Neural progenitor cell (in vitro differentiated cells): Measurements from ENCODE around the gene THAP4. TPM values are rescaled to one million over a fixed set of nuclear protein-coding genes. Genes with fewer than 3 reads are reported as not detected.

Experiments
- DNase-seq: peaks from one replicate; pipeline ENCODE4 v3.0.0-alpha.2; 2016; ENCODE audit warnings: low spot score
- H2AFZ ChIP-seq: fragments of 200-600 bp; sonication (generic); replicated peaks from 2 replicates; pipeline ENCODE4 v1.6.1; 2016; ENCODE audit warnings: antibody characterized with exemption
- H3F3A ChIP-seq: fragments of 200-600 bp; sonication (generic); 2 replicates; pipeline ENCODE4 v1.6.1; 2016; ENCODE audit warnings: antibody characterized with exemption, low read depth
- H3K27ac ChIP-seq: fragments of 200-600 bp; sonication (generic); 2 replicates; pipeline ENCODE4 v1.5.1; 2016; ENCODE audit warnings: mild to moderate bottlenecking
- H3K27me3 ChIP-seq: fragments of 200-600 bp; sonication (generic); 2 replicates; pipeline ENCODE4 v1.6.1; 2016; ENCODE audit warnings: mild to moderate bottlenecking, moderate library complexity
- H3K36me3 ChIP-seq: fragments of 200-600 bp; sonication (generic); 2 replicates; pipeline ENCODE4 v1.5.1; 2016
- H3K4me1 ChIP-seq: fragments of 200-600 bp; sonication (generic); 2 replicates; pipeline ENCODE4 v1.6.1; 2016; ENCODE audit warnings: mixed run types
- H3K4me2 ChIP-seq: fragments of 200-600 bp; sonication (generic); 2 replicates; pipeline ENCODE4 v1.6.1; 2016
- H3K4me3 ChIP-seq: fragments of 200-600 bp; sonication (generic); 2 replicates; pipeline ENCODE4 v1.5.1; 2016
- H3K79me2 ChIP-seq: fragments of 200-600 bp; sonication (generic); 2 replicates; pipeline ENCODE4 v1.6.1; 2016; ENCODE audit warnings: low read depth
- H3K9ac ChIP-seq: fragments of 200-600 bp; sonication (generic); 2 replicates; pipeline ENCODE4 v1.6.1; 2016
- H3K9me3 ChIP-seq: fragments of 200-600 bp; sonication (generic); 2 replicates; pipeline ENCODE4 v1.5.1; 2016; ENCODE audit warnings: low read depth
- H4K20me1 ChIP-seq: fragments of 200-600 bp; sonication (generic); 2 replicates; pipeline ENCODE4 v1.6.1; 2016; ENCODE audit warnings: low read depth
- H3K27ac Mint-ChIP-seq: 3 replicates; pipeline ENCODE4 v1.8.0; 2021; ENCODE audit warnings: mixed read lengths
- H3K27me3 Mint-ChIP-seq: 2 replicates; pipeline ENCODE4 v1.8.0; 2022; ENCODE audit warnings: low read depth, mild to moderate bottlenecking, inconsistent platforms, moderate library complexity, mixed read lengths; ENCODE audit not compliant: insufficient read depth
- H3K36me3 Mint-ChIP-seq: 3 replicates; pipeline ENCODE4 v1.8.0; 2021; ENCODE audit warnings: mixed read lengths
- H3K4me1 Mint-ChIP-seq: 3 replicates; pipeline ENCODE4 v1.8.0; 2021; ENCODE audit warnings: mixed read lengths
- H3K4me3 Mint-ChIP-seq: 3 replicates; pipeline ENCODE4 v1.8.0; 2021; ENCODE audit warnings: mild to moderate bottlenecking, moderate library complexity, mixed read lengths
- H3K9me3 Mint-ChIP-seq: 3 replicates; pipeline ENCODE4 v1.8.0; 2020; ENCODE audit warnings: mixed read lengths
- CTCF ChIP-seq: fragments of 200-600 bp; sonication (generic); IDR thresholded peaks from 2 replicates; pipeline ENCODE4 v1.5.1; 2017; ENCODE audit warnings: antibody characterized with exemption, mild to moderate bottlenecking
- EZH2 ChIP-seq: fragments of 200-600 bp; sonication (generic); IDR thresholded peaks from 2 replicates; pipeline ENCODE4 v1.6.1; 2017; ENCODE audit warnings: antibody characterized with exemption, mild to moderate bottlenecking, moderate library complexity
- EZH2phosphoT487 ChIP-seq: fragments of 200-600 bp; sonication (generic); IDR thresholded peaks from 2 replicates; pipeline ENCODE4 v1.6.1; 2017; ENCODE audit warnings: antibody characterized with exemption
- total RNA-seq: library from RNA; depleted of rRNA; stranded (reverse); fragments of >200 nt; gene quantifications from 2 replicates; pipeline ENCODE4 v1.2.3, GENCODE V29; 2015; ENCODE audit warnings: low replicate concordance

THAP4 gene
- total RNA-seq, 1 donor from 2014 or later = 25.6 TPM

GRCh38 chr2:241563031-241563507, 73.9 kb downstream of the THAP4 start:
- Mint-ChIP-seq H3K9me3 (peaks cover 2% of the 10 kb centered on the region), H3K27ac (no peak overlapping the region), H3K4me1 (peaks cover 7% of the 10 kb centered on the region), H3K4me3 (no peak overlapping the region), H3K27me3 (no peaks in the 10 kb centered on the region), H3K36me3 (no peaks in the 10 kb centered on the region)
- Histone ChIP-seq H3F3A (peaks cover 13% of the 10 kb centered on the region), H4K20me1 (peaks cover 6% of the 10 kb centered on the region), H2AFZ (no peak overlapping the region), H3K27ac (no peak overlapping the region), H3K9me3 (no peaks in the 10 kb centered on the region), H3K27me3 (peaks cover 23% of the 10 kb centered on the region), H3K9ac (no peak overlapping the region), H3K4me1 (peaks cover 10% of the 10 kb centered on the region), H3K4me3 (no peak overlapping the region), H3K36me3 (no peaks in the 10 kb centered on the region), H3K4me2 (no peak overlapping the region), H3K79me2 (no peaks in the 10 kb centered on the region)
- DNase-seq = no peak
- TF ChIP-seq EZH2 (no peak), EZH2phosphoT487 (no peak), CTCF (no peak)

- H3K27ac Mint-ChIP-seq = no peak overlapping the region
- Histone ChIP-seq H4K20me1 (peaks cover 6% of the 10 kb centered on the region), H3K9me3 (no peaks in the 10 kb centered on the region), H3F3A (peaks cover 15% of the 10 kb centered on the region), H2AFZ (no peak overlapping the region), H3K36me3 (no peaks in the 10 kb centered on the region), H3K79me2 (no peaks in the 10 kb centered on the region), H3K4me1 (peaks cover 10% of the 10 kb centered on the region), H3K27me3 (peaks cover 30% of the 10 kb centered on the region), H3K4me3 (no peak overlapping the region), H3K9ac (no peak overlapping the region), H3K4me2 (no peak overlapping the region), H3K27ac (no peak overlapping the region)
- H3K4me3 Mint-ChIP-seq = no peak overlapping the region
- no peaks in the 10 kb centered on the region for H3K36me3 Mint-ChIP-seq
- H3K9me3 Mint-ChIP-seq = peaks cover 6% of the 10 kb centered on the region
- TF ChIP-seq CTCF (no peak), EZH2phosphoT487 (no peak), EZH2 (no peak)
- H3K4me1 Mint-ChIP-seq = peaks cover 8% of the 10 kb centered on the region
- DNase-seq = no peak
- peaks cover 3% of the 10 kb centered on the region for H3K27me3 Mint-ChIP-seq
Measured at GRCh38 chr2:241562269-241562891, 74.6 kb downstream of the THAP4 start.

GRCh38 chr2:241561832-241562231, 75.1 kb downstream of the THAP4 start:
- H3K4me2 ChIP-seq = no peak overlapping the region
- H3K27ac ChIP-seq = no peak overlapping the region
- peaks cover 6% of the 10 kb centered on the region for H4K20me1 ChIP-seq
- H3K9me3 ChIP-seq = no peaks in the 10 kb centered on the region
- peaks cover 15% of the 10 kb centered on the region for H3F3A ChIP-seq
- H3K4me1 ChIP-seq = peaks cover 10% of the 10 kb centered on the region
- H3K4me3 ChIP-seq = no peak overlapping the region
- peaks cover 32% of the 10 kb centered on the region for H3K27me3 ChIP-seq
- DNase-seq = no peak
- no peak overlapping the region for H2AFZ ChIP-seq
- no peak overlapping the region for H3K9ac ChIP-seq
- Mint-ChIP-seq H3K27me3 (peaks cover 6% of the 10 kb centered on the region), H3K36me3 (no peaks in the 10 kb centered on the region), H3K4me1 (peaks cover 8% of the 10 kb centered on the region), H3K27ac (no peak overlapping the region), H3K9me3 (peaks cover 8% of the 10 kb centered on the region), H3K4me3 (no peak overlapping the region)
- no peaks in the 10 kb centered on the region for H3K36me3 ChIP-seq
- H3K79me2 ChIP-seq = no peaks in the 10 kb centered on the region
- no peak for TF ChIP-seq EZH2
- TF ChIP-seq EZH2phosphoT487 = no peak
- no peak for TF ChIP-seq CTCF
